Measurements from ENCODE around the gene CDY1.
"Not testable (repeated sequence)": the region's sequence is repeated elsewhere in the genome, so short reads cannot be mapped to it uniquely, and the experiment has no call there.

DNA sequence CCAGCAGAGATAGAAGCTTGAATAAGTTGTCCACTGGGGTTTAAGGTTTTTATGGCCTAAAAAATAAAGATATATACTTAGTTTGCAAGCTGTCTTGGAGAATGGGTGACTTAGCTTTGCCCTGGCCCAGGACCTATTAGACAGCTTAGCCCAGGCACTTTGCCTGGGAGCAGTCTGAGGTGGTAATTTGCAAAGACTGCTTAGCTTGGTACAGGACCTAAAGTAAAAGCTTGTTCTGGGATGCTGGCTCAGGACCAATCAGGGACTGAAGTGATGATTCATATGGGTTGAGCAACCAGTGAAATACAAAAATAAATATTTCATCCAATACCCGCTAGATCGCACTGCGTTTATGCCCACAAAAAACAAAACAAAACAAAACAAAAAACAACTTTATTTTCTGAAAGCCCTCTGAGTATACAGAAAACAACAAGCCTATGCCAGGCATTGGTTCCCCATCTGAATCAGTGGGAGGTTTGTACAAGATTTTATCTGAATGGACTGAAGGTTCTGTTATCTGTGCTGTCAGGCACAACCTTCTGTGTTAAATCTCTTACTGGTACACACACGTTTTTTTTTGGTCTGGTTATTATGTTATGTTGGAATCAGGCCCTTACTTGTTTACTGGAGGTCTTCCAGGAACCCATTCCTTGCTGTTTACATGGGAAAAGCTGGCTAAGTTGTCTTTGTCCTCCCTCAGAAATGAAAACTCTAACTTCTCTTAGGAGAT lies 8.6 kb downstream of the CDY1 start:
- TF ChIP-seq, protein P1, sequence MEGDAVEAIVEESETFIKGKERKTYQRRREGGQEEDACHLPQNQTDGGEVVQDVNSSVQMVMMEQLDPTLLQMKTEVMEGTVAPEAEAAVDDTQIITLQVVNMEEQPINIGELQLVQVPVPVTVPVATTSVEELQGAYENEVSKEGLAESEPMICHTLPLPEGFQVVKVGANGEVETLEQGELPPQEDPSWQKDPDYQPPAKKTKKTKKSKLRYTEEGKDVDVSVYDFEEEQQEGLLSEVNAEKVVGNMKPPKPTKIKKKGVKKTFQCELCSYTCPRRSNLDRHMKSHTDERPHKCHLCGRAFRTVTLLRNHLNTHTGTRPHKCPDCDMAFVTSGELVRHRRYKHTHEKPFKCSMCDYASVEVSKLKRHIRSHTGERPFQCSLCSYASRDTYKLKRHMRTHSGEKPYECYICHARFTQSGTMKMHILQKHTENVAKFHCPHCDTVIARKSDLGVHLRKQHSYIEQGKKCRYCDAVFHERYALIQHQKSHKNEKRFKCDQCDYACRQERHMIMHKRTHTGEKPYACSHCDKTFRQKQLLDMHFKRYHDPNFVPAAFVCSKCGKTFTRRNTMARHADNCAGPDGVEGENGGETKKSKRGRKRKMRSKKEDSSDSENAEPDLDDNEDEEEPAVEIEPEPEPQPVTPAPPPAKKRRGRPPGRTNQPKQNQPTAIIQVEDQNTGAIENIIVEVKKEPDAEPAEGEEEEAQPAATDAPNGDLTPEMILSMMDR (IDR thresholded peaks at IDR 0.05; ENCODE audit: low read length) = not testable (repeated sequence)
- TF ChIP-seq EZH2 (optimal IDR thresholded peaks at IDR 0.05; ENCODE audit: low read depth, low read length) = not testable (repeated sequence)

All from MM.1S (cell line).